Measurements from ENCODE around the gene CNKSR3. TPM values are rescaled to one million over a fixed set of nuclear protein-coding genes. Genes with fewer than 3 reads are reported as not detected.

Gene CNKSR3
- total RNA-seq, 6 donors from 2014 or later: 2.1 to 14.3 (median 7.5) TPM

DNA sequence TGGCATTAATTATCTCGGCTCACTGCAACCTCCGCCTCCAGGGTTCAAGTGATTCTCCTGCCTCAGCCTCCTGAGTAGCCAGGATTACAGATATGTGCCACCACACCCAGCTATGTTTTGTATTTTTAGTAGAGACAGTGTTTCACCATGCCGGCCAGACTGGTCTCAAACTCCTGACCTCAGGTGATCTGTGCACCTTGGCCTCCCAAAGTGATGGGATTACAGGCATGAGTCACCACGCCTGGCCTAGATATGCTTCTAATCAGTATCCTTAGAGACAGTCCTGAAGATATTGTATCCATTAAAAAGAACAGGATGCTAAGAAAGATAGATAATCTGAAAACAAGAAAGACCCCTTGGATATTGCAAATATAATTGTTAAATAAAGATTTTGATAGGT is 150.8 kb downstream of the CNKSR3 start:
- no peaks in the 10 kb centered on the region for H3K27me3 ChIP-seq
- no peak overlapping the region for H3K4me3 ChIP-seq
- H3K9me3 ChIP-seq: no peaks in the 10 kb centered on the region
- no peak for TF ChIP-seq POLR2AphosphoS5 (IDR thresholded peaks at IDR 0.05)
- no peak for TF ChIP-seq EP300 (IDR thresholded peaks at IDR 0.05)
- DNase-seq: no peak
- no peaks in the 10 kb centered on the region for H3K36me3 ChIP-seq
- H3K4me1 ChIP-seq: peaks cover 0 to 12% (median 10%) of the 10 kb centered on the region in 4 donors
- no peak for ATAC-seq (ENCODE audit: low FRiP score in 2 of 2)
- no peak overlapping the region for H3K27ac ChIP-seq
- 78 to 92% methylated on average over 4 of the region's 4 CpGs for WGBS, 2 donors

GRCh38 chr6:154359161-154359574 is 151.3 kb downstream of the CNKSR3 start:
- Histone ChIP-seq H3K27ac (no peak overlapping the region), H3K9me3 (no peaks in the 10 kb centered on the region), H3K27me3 (no peaks in the 10 kb centered on the region), H3K36me3 (no peaks in the 10 kb centered on the region), H3K4me1 (peaks cover 0 to 15% (median 12%) of the 10 kb centered on the region in 4 donors), H3K4me3 (peak overlapping the region in 2 of 4 donors; percentile 10 to 19)
- 25 to 28% methylated on average over 10 of the region's 10 CpGs for WGBS, 2 donors
- no peak for DNase-seq
- ATAC-seq (ENCODE audit: low FRiP score in 2 of 2): peak in 1 of 2 donors; percentile 34
- no peak for TF ChIP-seq POLR2A (IDR thresholded peaks at IDR 0.05)
- TF ChIP-seq, protein P1, sequence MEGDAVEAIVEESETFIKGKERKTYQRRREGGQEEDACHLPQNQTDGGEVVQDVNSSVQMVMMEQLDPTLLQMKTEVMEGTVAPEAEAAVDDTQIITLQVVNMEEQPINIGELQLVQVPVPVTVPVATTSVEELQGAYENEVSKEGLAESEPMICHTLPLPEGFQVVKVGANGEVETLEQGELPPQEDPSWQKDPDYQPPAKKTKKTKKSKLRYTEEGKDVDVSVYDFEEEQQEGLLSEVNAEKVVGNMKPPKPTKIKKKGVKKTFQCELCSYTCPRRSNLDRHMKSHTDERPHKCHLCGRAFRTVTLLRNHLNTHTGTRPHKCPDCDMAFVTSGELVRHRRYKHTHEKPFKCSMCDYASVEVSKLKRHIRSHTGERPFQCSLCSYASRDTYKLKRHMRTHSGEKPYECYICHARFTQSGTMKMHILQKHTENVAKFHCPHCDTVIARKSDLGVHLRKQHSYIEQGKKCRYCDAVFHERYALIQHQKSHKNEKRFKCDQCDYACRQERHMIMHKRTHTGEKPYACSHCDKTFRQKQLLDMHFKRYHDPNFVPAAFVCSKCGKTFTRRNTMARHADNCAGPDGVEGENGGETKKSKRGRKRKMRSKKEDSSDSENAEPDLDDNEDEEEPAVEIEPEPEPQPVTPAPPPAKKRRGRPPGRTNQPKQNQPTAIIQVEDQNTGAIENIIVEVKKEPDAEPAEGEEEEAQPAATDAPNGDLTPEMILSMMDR (IDR thresholded peaks at IDR 0.05): no peak
- no peak for TF ChIP-seq POLR2AphosphoS5 (IDR thresholded peaks at IDR 0.05)
- no peak for TF ChIP-seq EP300 (IDR thresholded peaks at IDR 0.05)

GRCh38 chr6:154358019-154358545 is 152.4 kb downstream of the CNKSR3 start:
- H3K4me3 ChIP-seq: no peak overlapping the region
- DNase-seq (no peak), ATAC-seq (ENCODE audit: low FRiP score in 2 of 2) (no peak)
- H3K27me3 ChIP-seq: no peaks in the 10 kb centered on the region
- H3K27ac ChIP-seq: no peak overlapping the region
- TF ChIP-seq EP300 (IDR thresholded peaks at IDR 0.05) (no peak), POLR2A (IDR thresholded peaks at IDR 0.05) (no peak), POLR2AphosphoS5 (IDR thresholded peaks at IDR 0.05) (no peak)
- TF ChIP-seq, protein P1 (IDR thresholded peaks at IDR 0.05): no peak
- H3K9me3 ChIP-seq: no peaks in the 10 kb centered on the region
- 80 to 82% methylated on average over 5 of the region's 5 CpGs for WGBS, 2 donors
- peaks cover 3 to 15% (median 13%) of the 10 kb centered on the region in 4 donors for H3K4me1 ChIP-seq
- no peaks in the 10 kb centered on the region for H3K36me3 ChIP-seq

DNA sequence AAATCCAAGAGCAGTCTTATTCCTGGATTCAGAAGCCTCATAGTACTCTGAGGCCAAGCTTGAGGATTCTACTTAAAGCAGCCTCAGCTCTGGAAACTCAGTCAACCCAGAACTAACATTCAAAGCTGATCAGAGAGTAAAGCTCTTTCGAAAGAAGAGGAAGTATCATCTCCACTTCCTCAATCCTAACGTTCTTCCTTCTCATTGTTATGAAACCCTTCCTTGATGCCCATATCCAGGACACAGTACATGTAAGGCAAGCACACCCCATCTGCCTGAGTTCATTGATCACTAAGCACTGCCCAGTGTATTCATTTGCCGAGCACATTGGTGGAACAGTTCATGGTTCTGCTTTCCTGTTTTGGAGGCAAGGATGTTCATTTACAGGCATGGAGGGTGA is 153.8 kb downstream of the CNKSR3 start, which contains the start of gene IPCEF1:
IPCEF1 (minus strand) TSS at position 114 of the 400 bp plus-strand sequence. CDS start 90,856 bp downstream, outside the sequence.
- no peaks in the 10 kb centered on the region for H3K27me3 ChIP-seq
- 62% methylated on average over 3 of the region's 3 CpGs for WGBS, 2 donors
- no peaks in the 10 kb centered on the region for H3K9me3 ChIP-seq
- TF ChIP-seq, protein P1 (IDR thresholded peaks at IDR 0.05): no peak
- TF ChIP-seq POLR2A (IDR thresholded peaks at IDR 0.05) (no peak), POLR2AphosphoS5 (IDR thresholded peaks at IDR 0.05) (no peak), EP300 (IDR thresholded peaks at IDR 0.05) (no peak)
- DNase-seq (no peak), ATAC-seq (ENCODE audit: low FRiP score in 2 of 2) (peak; percentile 61 to 82)
- peaks cover 3 to 15% (median 13%) of the 10 kb centered on the region in 4 donors for H3K4me1 ChIP-seq
- peak within 1 kb of the TSS in 2 of 4 donors; percentile 65 to 73 for H3K27ac ChIP-seq
- H3K36me3 ChIP-seq: no peaks in the 10 kb centered on the region
- H3K4me3 ChIP-seq: no peak within 1 kb of the TSS

DNA sequence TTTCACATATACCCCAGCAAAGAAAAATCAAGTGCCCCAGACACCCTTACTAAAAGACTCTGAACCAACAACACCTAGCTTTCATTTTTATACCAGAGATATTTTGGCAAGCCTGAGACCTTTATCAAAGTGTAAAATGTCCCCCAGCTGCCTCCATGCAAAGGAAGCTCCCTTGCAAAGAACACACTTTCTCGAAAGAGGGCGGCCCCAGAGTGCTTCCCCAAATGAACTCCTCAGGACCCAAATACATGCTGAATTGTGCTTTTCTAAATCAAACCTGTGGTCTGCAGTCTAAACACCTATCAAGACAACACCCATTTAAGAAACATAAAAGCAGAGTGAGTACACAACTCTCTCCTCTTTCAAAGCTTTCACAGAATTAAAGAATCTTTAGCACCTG is 154.4 kb downstream of the CNKSR3 start:
- H3K36me3 ChIP-seq: no peaks in the 10 kb centered on the region
- H3K9me3 ChIP-seq: no peaks in the 10 kb centered on the region
- DNase-seq: peak in 1 of 2 donors; percentile 44
- H3K4me3 ChIP-seq: no peak overlapping the region
- no peaks in the 10 kb centered on the region for H3K27me3 ChIP-seq
- no peak for ATAC-seq (ENCODE audit: low FRiP score in 2 of 2)
- WGBS, 2 donors: 67 to 77% methylated on average over 2 of the region's 2 CpGs
- peak overlapping the region in 2 of 4 donors; percentile 65 to 73 for H3K27ac ChIP-seq
- H3K4me1 ChIP-seq: peaks cover 3 to 15% (median 13%) of the 10 kb centered on the region in 4 donors
- TF ChIP-seq POLR2AphosphoS5 (IDR thresholded peaks at IDR 0.05): no peak
- TF ChIP-seq, protein P1 (IDR thresholded peaks at IDR 0.05): no peak
- TF ChIP-seq POLR2A (IDR thresholded peaks at IDR 0.05): no peak
- no peak for TF ChIP-seq EP300 (IDR thresholded peaks at IDR 0.05)
